Skeletal muscle satellite cell (primary cell): ENCODE data around the gene HSD17B3.

Source experiments
- H3K27me3 ChIP-seq: 2 replicates; pipeline ENCODE4 v1.7.0; 2013; ENCODE audit warnings: low read length; ENCODE audit not compliant: control insufficient read depth, insufficient read depth
- H3K36me3 ChIP-seq: 2 replicates; pipeline ENCODE4 v1.7.0; 2013; ENCODE audit warnings: mild to moderate bottlenecking, control low read depth, low read length; ENCODE audit not compliant: insufficient read depth
- H3K4me1 ChIP-seq: 2 replicates; pipeline ENCODE4 v1.7.0; 2013; ENCODE audit warnings: low read length; ENCODE audit not compliant: control insufficient read depth, insufficient read depth
- H3K4me2 ChIP-seq: 2 replicates; pipeline ENCODE4 v1.7.0; 2013; ENCODE audit warnings: mild to moderate bottlenecking, low read length
- H3K4me3 ChIP-seq: 2 replicates; pipeline ENCODE4 v1.7.0; 2013; ENCODE audit warnings: low read length
- H3K9ac ChIP-seq: 2 replicates; pipeline ENCODE4 v1.7.0; 2013; ENCODE audit warnings: mild to moderate bottlenecking, low read depth, low read length, moderate library complexity
- H3K9me3 ChIP-seq: replicated peaks from 2 replicates; pipeline ENCODE4 v1.7.0; 2013; ENCODE audit warnings: mild to moderate bottlenecking, control low read depth, low read length

HSD17B3 gene

DNA sequence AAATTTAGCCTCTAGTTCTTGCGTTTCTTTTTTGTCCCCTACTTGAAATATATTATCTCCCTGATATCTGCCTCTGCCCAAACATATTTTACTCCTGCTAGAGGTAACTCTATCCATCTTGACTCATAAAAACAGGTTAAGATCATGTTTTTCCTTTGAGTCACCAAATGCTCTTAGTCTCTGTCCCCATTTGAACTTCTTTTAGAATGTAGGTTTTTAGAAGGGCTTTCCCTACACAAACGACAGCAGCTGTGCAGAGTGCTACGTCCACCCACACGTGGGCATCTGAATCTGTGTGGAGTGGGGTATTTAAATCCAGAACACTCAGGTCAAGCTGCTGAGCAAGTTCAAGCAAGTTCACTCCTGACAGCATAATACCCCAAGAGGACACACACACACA lies 2.2 kb downstream of the HSD17B3 start:
- Histone ChIP-seq H3K9ac (no peak overlapping the region), H3K4me3 (peak overlapping the region; percentile 45), H3K9me3 (no peaks in the 10 kb centered on the region), H3K27me3 (no peaks in the 10 kb centered on the region), H3K36me3 (no peaks in the 10 kb centered on the region), H3K4me2 (peak overlapping the region; percentile 74), H3K4me1 (peaks cover 17% of the 10 kb centered on the region)

DNA sequence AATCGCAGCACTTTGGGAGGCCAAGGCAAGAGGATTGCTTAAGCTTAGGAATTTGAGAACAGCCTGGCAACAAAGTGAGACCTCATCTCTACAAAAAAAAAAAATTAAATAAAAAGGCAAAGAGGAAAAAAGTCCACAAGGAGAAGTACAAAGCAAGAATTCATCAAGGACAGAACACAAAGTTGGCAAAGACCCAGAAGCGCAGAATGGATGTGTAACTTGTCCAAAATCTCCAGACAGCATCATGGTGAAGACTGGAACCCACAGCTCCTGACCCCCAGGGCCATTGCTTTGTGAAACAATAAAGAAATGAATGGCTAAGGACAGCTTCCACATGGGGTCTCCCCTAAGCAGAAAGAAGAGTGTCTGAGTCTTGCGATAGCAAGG lies 7.8 kb downstream of the HSD17B3 start:
- Histone ChIP-seq H3K36me3 (no peaks in the 10 kb centered on the region), H3K9ac (no peak overlapping the region), H3K4me2 (peak overlapping the region; percentile 7), H3K9me3 (no peaks in the 10 kb centered on the region), H3K27me3 (no peaks in the 10 kb centered on the region), H3K4me3 (no peak overlapping the region), H3K4me1 (peaks cover 7% of the 10 kb centered on the region)

DNA sequence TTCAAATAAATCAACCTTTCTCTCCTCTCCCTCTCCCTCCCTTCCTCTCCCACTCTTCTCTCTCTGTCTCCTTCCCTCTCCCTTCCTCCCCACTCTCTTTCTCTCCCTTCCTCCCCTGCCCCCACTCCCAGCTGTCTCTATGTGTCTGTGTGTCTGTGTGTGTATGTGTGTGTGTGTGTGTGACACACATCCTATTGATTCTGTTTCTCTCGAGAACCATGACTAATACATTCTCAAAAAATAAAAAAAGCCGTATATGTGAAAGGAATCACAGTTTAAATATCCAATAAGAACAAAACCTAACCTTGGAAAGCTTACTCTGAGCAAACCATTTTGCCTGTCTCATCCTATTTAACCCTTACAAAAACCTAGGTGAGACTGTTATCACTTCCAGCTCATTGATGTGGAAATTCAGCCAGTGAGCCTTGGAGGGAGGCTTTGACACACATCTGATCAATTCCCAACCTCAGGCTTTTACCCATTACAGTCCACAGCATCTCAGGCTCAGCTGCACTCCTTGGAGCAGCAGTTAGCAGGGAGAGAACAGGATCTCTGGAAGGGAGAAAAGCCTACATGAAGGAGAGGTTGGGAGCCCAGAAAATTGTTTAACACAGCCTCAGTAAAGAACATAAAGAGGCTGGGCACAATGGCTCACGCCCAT lies 8.3 kb downstream of the HSD17B3 start:
- H3K4me1 ChIP-seq = peaks cover 5% of the 10 kb centered on the region
- H3K36me3 ChIP-seq = no peaks in the 10 kb centered on the region
- no peaks in the 10 kb centered on the region for H3K9me3 ChIP-seq
- H3K4me3 ChIP-seq = no peak overlapping the region
- no peaks in the 10 kb centered on the region for H3K27me3 ChIP-seq
- peak overlapping the region; percentile 7 for H3K4me2 ChIP-seq
- no peak overlapping the region for H3K9ac ChIP-seq

DNA sequence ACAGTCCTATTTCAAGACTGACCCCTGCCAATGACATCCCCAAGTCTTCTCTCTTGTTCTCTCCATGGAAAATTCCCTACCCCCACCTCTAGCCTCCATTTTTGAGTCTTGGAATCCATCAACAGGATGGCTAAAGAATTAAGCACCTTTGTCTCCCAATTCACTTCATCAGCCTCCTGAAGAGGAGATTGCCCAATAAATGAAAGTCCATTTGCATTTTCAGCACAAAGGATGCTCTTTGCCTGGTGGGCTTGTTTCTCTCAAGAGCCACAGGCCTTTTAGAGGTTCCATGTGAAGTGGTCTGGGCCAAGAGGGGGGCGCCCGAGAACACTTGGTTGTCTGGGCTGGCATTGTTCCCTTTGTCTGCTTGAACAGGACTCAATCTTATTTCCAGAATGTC lies 12.6 kb downstream of the HSD17B3 start:
- Histone ChIP-seq H3K4me3 (no peak overlapping the region), H3K9ac (no peak overlapping the region), H3K4me2 (no peak overlapping the region), H3K27me3 (no peaks in the 10 kb centered on the region), H3K36me3 (no peaks in the 10 kb centered on the region), H3K9me3 (no peaks in the 10 kb centered on the region), H3K4me1 (peaks cover 5% of the 10 kb centered on the region)

DNA sequence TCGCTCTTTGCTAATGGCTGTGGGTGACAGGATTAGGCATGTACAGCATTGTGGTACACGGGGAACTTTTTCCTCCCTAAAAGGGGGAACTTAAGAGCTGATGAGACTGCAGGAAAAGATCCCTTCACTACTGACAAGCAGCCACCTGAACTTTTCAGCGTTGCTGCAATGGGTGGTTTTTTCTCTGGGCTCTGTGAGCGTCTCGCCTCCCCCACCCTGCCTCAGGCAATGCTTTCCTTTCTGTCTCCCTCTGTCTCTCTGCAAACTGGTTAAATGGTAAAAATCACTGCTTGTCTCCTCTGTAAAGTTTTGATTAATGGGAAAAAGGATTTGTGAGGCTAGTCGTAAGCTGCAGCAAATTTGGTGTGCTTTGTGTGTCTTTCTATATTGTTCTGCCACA lies 20.3 kb downstream of the HSD17B3 start:
- Histone ChIP-seq H3K36me3 (no peaks in the 10 kb centered on the region), H3K9ac (no peak overlapping the region), H3K4me3 (no peak overlapping the region), H3K9me3 (no peaks in the 10 kb centered on the region), H3K4me2 (no peak overlapping the region), H3K4me1 (no peaks in the 10 kb centered on the region), H3K27me3 (no peaks in the 10 kb centered on the region)

DNA sequence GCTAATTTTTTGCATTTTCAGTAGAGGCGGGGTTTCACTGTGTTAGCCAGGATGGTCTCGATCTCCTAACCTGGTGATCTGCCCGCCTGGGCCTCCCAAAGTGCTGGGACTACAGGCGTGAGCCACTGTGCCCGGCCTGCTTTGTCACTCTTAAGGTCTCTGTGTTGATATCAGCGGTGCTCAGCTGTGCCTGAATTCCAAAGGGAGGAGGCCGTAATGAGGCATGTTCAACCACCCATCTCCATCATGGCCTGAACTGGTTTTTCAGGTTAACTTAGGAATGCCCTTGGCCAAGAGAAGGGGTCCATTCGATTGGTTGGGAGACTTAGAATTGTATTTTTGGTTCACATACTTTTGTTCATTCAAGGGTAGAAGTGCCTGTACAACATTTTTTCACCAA lies 22.0 kb downstream of the HSD17B3 start:
- H3K4me3 ChIP-seq = no peak overlapping the region
- no peaks in the 10 kb centered on the region for H3K9me3 ChIP-seq
- no peaks in the 10 kb centered on the region for H3K27me3 ChIP-seq
- no peak overlapping the region for H3K9ac ChIP-seq
- H3K4me1 ChIP-seq = no peaks in the 10 kb centered on the region
- no peaks in the 10 kb centered on the region for H3K36me3 ChIP-seq
- no peak overlapping the region for H3K4me2 ChIP-seq

DNA sequence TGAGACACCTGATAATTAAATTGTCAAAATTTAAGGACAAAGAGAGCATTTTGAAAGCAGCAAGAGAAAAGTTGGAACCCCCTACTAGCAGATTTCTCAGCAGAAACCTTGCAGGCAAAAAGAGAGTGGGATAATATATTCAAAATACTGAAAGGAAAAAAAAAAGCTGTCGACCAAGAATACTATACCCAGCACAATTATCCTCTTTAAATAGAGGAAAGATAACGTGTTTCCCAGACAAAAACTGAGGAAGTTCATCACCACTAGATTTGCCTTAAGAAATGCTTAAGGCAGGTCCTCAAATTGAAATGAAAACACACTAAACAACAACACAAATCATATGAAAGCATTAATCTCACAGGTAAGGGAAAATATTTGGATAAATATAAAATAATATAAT lies 27.0 kb downstream of the HSD17B3 start:
- no peak overlapping the region for H3K4me2 ChIP-seq

DNA sequence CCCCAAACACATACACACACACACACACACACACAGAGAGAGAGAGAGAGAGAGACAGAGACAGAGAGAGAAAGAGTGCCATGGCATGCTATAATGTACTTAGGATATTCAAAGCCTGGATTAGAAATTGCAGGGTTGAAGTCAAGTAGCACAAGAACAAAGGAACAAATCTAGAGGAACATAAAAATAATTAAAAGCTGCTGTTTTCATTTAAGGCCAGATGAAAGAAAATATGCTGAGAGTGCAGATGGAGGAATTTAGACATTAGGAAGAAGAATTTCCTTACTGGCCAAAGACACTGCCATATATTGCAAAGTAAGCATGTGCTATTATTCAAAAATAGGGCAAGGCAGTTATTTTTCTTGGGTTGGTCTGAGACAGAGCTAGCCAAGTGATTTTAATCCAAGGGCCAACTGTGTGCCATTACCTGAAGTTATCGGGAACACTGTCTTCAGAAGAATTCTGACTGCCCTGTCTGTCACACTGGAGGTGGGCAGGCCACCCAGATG lies 31.7 kb downstream of the HSD17B3 start:
- peaks cover 6% of the 10 kb centered on the region for H3K27me3 ChIP-seq
- no peak overlapping the region for H3K4me3 ChIP-seq
- no peaks in the 10 kb centered on the region for H3K4me1 ChIP-seq
- H3K9ac ChIP-seq = no peak overlapping the region
- peaks cover 2% of the 10 kb centered on the region for H3K9me3 ChIP-seq
- no peak overlapping the region for H3K4me2 ChIP-seq
- H3K36me3 ChIP-seq = no peaks in the 10 kb centered on the region

More for the DNA sequence above, 27.0 kb downstream of the HSD17B3 start:
- no peak overlapping the region for H3K9ac ChIP-seq
- H3K36me3 ChIP-seq = no peaks in the 10 kb centered on the region
- H3K27me3 ChIP-seq = no peaks in the 10 kb centered on the region
- no peak overlapping the region for H3K4me3 ChIP-seq
- peaks cover 2% of the 10 kb centered on the region for H3K9me3 ChIP-seq
- no peaks in the 10 kb centered on the region for H3K4me1 ChIP-seq

DNA sequence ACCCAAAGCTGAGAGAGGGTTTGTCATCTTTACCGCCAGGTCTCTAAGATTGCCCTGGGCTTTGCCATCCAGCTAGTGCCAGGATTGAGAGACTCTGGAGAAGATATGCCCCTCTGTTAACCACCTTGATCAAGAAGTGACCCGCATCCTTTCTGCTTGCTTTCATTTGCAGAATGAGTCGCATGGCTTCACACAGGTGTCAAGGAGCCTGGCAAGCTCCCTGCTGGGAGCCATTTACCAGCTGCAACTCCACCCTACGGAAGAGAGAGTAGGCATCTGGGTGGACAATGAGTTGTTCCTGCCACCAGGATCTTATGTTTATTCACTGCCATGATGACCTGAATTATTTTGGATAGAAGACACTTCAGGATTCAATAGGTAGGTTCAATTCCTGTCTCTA lies 43.0 kb downstream of the HSD17B3 start:
- Histone ChIP-seq H3K4me3 (no peak overlapping the region), H3K4me1 (no peaks in the 10 kb centered on the region), H3K9ac (no peak overlapping the region), H3K9me3 (no peaks in the 10 kb centered on the region), H3K36me3 (no peaks in the 10 kb centered on the region), H3K4me2 (no peak overlapping the region), H3K27me3 (peaks cover 7% of the 10 kb centered on the region)

DNA sequence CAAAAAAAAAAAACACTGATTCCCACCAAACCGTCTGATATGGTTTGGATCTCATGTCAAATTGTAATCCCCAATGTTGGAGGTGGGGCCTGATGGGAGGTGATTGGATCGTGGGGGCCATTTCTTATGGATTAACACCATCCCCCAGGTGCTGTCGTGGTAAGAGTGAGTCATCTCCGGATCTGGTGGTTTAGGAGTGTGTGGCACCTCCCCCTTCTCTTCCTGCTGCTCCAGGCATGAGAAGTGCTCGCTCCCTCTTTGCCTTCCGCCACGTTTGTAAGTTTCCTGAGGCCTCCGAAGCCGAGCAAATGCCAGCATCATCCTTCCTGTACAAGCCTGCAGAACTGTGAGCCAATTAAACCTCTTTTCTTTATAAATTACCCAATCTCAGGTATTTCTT lies 45.2 kb downstream of the HSD17B3 start:
- Histone ChIP-seq H3K9me3 (no peaks in the 10 kb centered on the region), H3K9ac (no peak overlapping the region), H3K4me2 (no peak overlapping the region), H3K4me3 (no peak overlapping the region), H3K36me3 (no peaks in the 10 kb centered on the region), H3K4me1 (no peaks in the 10 kb centered on the region), H3K27me3 (peaks cover 19% of the 10 kb centered on the region)

DNA sequence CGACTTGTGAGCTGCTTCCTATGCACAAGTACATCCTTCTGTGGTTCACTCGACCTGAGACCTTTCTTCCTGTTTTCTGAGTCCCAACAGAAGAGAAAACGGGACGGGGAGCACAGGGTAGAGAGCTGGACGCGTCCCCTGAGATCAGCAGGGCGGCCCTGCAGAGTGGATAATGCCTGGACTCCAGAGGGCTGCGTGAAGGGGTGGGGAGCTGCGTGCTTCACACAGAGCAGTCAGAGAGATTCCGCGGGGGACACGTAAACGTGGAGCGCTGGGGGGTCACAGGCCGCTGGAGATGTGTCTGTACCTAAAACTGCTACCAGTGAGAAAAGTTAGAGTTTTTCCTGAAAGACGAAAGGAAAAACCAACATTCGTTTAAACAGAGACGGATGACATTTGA lies 46.3 kb downstream of the HSD17B3 start:
- Histone ChIP-seq H3K36me3 (no peaks in the 10 kb centered on the region), H3K9ac (no peak overlapping the region), H3K4me1 (no peaks in the 10 kb centered on the region), H3K4me3 (no peak overlapping the region), H3K27me3 (peaks cover 26% of the 10 kb centered on the region), H3K4me2 (no peak overlapping the region), H3K9me3 (no peaks in the 10 kb centered on the region)

DNA sequence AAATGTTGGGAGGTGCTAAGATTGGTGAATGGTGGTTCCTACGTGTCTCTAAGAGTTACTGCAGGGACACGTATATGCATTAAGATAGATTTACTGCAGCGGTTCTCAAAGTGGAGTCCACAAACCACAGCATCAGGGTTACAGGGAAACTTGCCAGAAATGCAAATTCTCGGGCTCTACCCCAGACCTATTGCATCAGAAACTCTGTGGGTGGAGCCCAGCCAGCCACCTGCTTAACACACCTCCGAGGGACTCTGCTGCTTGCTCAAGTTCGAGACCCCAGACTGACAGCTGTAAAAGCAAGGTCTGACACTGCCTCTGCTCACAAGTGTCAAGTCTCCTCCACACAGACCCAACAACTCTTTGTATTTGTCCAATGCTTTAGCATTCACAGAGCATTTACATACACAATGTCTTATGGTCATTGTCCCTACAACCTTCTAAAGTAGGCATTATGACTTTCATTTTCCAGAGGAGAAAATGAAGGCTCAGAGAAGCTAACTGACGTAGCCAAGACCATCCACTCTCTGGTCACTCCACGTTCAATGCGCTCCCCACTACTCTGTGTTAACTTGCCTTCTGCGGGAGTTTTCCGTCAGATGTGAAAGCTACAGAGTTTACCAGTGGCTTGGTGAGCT lies 48.8 kb downstream of the HSD17B3 start:
- Histone ChIP-seq H3K9me3 (no peaks in the 10 kb centered on the region), H3K4me3 (no peak overlapping the region), H3K4me2 (no peak overlapping the region), H3K4me1 (no peaks in the 10 kb centered on the region), H3K27me3 (peaks cover 36% of the 10 kb centered on the region), H3K9ac (no peak overlapping the region), H3K36me3 (no peaks in the 10 kb centered on the region)
